Measurements from ENCODE around the gene PROSER3.

GRCh38 chr19:35806597-35806996 lies 48.6 kb downstream of the PROSER3 start:
- no peak for TF ChIP-seq CTCF (IDR thresholded peaks at IDR 0.05; ENCODE audit: insufficient read depth, low read length)
- no peak for TF ChIP-seq GABPA (IDR thresholded peaks at IDR 0.05; ENCODE audit: low read depth)
- TF ChIP-seq POLR2AphosphoS5 (IDR thresholded peaks at IDR 0.05; ENCODE audit: low read depth): no peak
- TF ChIP-seq REST (IDR thresholded peaks at IDR 0.05; ENCODE audit: insufficient replicate concordance, low read depth): no peak
